ENCODE data around the gene TCFL5. TPM values are rescaled to one million over a fixed set of nuclear protein-coding genes. Genes with fewer than 3 reads are reported as not detected.

TCFL5 gene
- total and polyA plus RNA-seq, 7 experiments from 2014 or later = 0.91 to 10.8 (median 7.0) TPM

DNA sequence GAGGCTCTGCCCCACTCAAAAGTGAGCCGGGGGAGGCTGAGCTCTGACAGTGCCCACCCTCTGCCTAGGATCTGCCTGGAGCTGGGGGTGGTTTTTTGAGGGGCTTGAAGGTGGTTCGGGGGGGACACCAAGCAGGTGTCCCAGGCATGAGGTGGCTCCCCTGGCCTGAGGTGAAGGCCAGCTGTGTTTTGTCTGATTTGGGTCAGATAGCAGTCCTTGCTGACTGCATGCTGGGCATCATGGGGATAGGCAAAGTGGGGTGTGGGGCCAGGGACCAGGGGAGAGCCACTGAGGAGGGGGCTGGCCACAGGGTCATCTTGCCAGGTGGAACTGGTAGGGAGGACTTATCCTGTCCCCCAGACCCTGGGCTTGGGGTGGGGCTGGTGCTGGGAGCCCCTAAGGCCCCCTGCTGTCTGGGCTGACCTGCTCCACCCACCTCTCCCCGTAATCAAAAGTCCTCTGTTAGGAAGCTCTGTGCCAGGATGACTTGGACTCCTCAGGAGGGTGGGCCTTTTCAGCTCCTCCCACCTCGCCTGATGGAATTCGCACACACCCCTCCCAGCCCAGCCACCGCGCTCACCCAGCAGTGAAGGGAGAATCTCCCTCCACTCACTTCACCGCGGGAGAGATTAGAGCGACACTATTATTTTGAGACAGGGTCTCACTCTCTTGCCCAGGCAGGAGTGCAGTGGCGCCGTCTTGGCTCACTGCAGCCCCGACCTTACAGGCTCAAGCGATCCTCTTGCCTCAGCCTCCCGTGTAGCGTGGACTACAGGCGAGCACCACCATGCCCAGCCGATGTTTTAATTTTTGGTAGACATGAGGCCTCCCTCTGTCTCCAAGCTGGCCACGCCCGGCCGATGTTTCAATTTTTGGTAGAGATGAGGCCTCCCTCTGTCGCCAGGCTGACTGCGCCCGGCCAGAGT, 46.3 kb downstream of the TCFL5 start:
- Mint-ChIP-seq H3K4me3 (peak overlapping the region in 9 of 10 donors; percentile 24 to 66 (median 53)), H3K36me3 (peaks cover 0 to 3% (median 0%) of the 10 kb centered on the region in 5 donors), H3K27ac (peak overlapping the region in 3 of 9 donors; percentile 9 to 42 (median 31)), H3K9me3 (no peaks in the 10 kb centered on the region), H3K27me3 (peaks cover 6 to 37% (median 8%) of the 10 kb centered on the region in 5 donors), H3K4me1 (peaks cover 0 to 20% (median 10%) of the 10 kb centered on the region in 7 donors)
- ChIA-PET POLR2A (interaction anchor here (0.7 to 2.3 kb wide), 5 partner anchors 19 to 163 kb away, joined by 3 to 10 read pairs (median 3); partner anchors contain the start of gene MRGBP), CTCF (interaction anchor here (0.6 kb wide), 1 partner anchor 56 kb away, joined by 3 read pairs; no protein-coding TSS in a partner anchor)
- peak; percentile 27 for ATAC-seq
- intact Hi-C loops (cut with micrococcal nuclease) = no loop called here
- Histone ChIP-seq H3K27me3 (ENCODE audit: control insufficient read depth in 2 of 2, insufficient read depth in 2 of 2, low read length in 2 of 2) (peaks cover 5 to 28% of the 10 kb centered on the region in 2 donors), H3K4me3 (ENCODE audit: low read length) (no peak overlapping the region), H3K36me3 (ENCODE audit: control insufficient read depth in 2 of 3, insufficient read depth in 3 of 3, low read length in 3 of 3) (peaks cover 0 to 36% (median 2%) of the 10 kb centered on the region in 3 experiments), H3K27ac (ENCODE audit: low read depth, low read length) (no peak overlapping the region), H3K4me1 (ENCODE audit: control insufficient read depth in 2 of 2, insufficient read depth in 2 of 2, low read length in 2 of 2) (peaks cover 0 to 12% of the 10 kb centered on the region in 2 donors), H3K9me3 (ENCODE audit: control insufficient read depth in 2 of 3, low read length in 3 of 3) (no peaks in the 10 kb centered on the region)
- DNase-seq = no peak

DNA sequence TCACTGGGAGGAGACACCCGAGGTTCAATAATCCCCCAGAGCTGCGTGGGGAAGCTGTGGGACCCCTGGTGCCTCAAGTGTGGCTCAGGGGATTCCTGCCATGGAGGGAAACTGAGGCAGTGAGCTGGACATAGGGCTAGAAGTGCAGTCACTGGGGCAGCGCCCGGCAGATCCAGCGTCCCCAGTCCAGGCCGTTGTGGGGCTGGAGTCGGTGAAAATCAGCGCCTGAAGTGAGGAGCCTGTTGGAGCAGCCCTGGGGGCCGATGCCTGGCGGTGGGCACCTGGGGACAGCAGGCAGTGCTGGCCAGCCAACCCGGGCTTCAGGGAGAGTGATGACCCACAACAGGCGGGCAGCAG, 46.9 kb downstream of the TCFL5 start:
- H3K27ac Mint-ChIP-seq = peak overlapping the region in 2 of 9 donors; percentile 31 to 43
- H3K9me3 Mint-ChIP-seq = no peaks in the 10 kb centered on the region
- ChIA-PET POLR2A (interaction anchor here (0.9 to 2.3 kb wide), 2 partner anchors 21 to 162 kb away, joined by 3 to 10 read pairs; no protein-coding TSS in a partner anchor), CTCF (no interaction called here)
- DNase-seq (no peak), ATAC-seq (no peak)
- Histone ChIP-seq H3K36me3 (ENCODE audit: control insufficient read depth in 2 of 3, insufficient read depth in 3 of 3, low read length in 3 of 3) (peaks cover 3 to 43% (median 8%) of the 10 kb centered on the region in 3 experiments), H3K27ac (ENCODE audit: low read depth, low read length) (no peak overlapping the region), H3K27me3 (ENCODE audit: control insufficient read depth in 2 of 2, insufficient read depth in 2 of 2, low read length in 2 of 2) (peaks cover 5 to 28% of the 10 kb centered on the region in 2 donors), H3K4me3 (ENCODE audit: low read length) (no peak overlapping the region), H3K4me1 (ENCODE audit: control insufficient read depth in 2 of 2, insufficient read depth in 2 of 2, low read length in 2 of 2) (peaks cover 0 to 12% of the 10 kb centered on the region in 2 donors), H3K9me3 (ENCODE audit: control insufficient read depth in 2 of 3, low read length in 3 of 3) (no peaks in the 10 kb centered on the region)
- peaks cover 0 to 3% (median 0%) of the 10 kb centered on the region in 5 donors for H3K36me3 Mint-ChIP-seq
- H3K4me1 Mint-ChIP-seq = peaks cover 0 to 20% (median 10%) of the 10 kb centered on the region in 7 donors
- H3K4me3 Mint-ChIP-seq = peak overlapping the region in 2 of 10 donors; percentile 13 to 58
- peaks cover under 1 to 34% (median 8%) of the 10 kb centered on the region in 5 donors for H3K27me3 Mint-ChIP-seq
- intact Hi-C loops (cut with micrococcal nuclease) = no loop called here

DNA sequence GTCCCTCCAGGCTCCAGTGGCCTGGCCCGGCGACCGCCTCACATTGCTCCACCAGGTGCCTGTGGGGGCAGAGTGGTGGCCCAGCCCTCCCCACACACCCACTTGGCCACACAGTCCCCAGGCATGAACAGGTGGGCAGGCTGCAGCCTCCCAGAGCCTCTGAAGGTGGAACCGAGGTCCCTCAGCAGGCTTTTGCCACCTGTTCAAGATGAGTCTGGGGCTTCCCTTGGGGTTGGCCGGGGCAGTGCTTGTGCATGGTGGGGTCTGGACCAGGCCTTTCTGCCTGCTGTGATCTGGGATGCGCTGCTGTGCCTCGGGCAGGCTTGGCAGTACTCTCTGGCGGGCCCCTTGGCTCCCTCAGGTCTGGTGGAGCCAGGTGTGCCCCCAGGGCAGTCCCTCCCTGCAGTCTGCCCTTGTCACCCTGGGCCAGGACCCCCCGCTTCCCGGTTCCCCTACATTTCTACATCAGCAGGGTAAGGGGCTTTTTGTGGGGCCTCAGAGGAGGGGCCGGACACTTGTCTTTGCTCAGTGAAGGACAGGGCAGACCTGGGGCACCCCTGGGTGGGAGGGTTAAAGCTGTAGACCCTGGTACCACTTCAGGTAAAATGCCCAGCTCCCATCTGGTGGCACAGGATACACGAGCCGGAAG, 47.4 kb downstream of the TCFL5 start:
- peaks cover 0 to 12% of the 10 kb centered on the region in 2 donors for H3K4me1 ChIP-seq (ENCODE audit: control insufficient read depth in 2 of 2, insufficient read depth in 2 of 2, low read length in 2 of 2)
- peaks cover 5 to 28% of the 10 kb centered on the region in 2 donors for H3K27me3 ChIP-seq (ENCODE audit: control insufficient read depth in 2 of 2, insufficient read depth in 2 of 2, low read length in 2 of 2)
- Mint-ChIP-seq H3K9me3 (no peaks in the 10 kb centered on the region), H3K4me3 (peak overlapping the region in 1 of 10 donors; percentile 58), H3K27me3 (peaks cover 0 to 31% (median 8%) of the 10 kb centered on the region in 5 donors), H3K27ac (peak overlapping the region in 2 of 9 donors; percentile 31 to 43), H3K36me3 (peaks cover 0 to 3% (median 0%) of the 10 kb centered on the region in 5 donors), H3K4me1 (peaks cover 0 to 20% (median 10%) of the 10 kb centered on the region in 7 donors)
- H3K27ac ChIP-seq (ENCODE audit: low read depth, low read length) = no peak overlapping the region
- H3K4me3 ChIP-seq (ENCODE audit: low read length) = no peak overlapping the region
- H3K36me3 ChIP-seq (ENCODE audit: control insufficient read depth in 2 of 3, insufficient read depth in 3 of 3, low read length in 3 of 3) = peaks cover 8 to 48% (median 13%) of the 10 kb centered on the region in 3 experiments
- no peak for DNase-seq
- ChIA-PET CTCF (no interaction called here), POLR2A (interaction anchor here (0.9 to 2.3 kb wide), 2 partner anchors 20 to 162 kb away, joined by 3 to 10 read pairs; no protein-coding TSS in a partner anchor)
- ATAC-seq = peak; percentile 3
- H3K9me3 ChIP-seq (ENCODE audit: control insufficient read depth in 2 of 3, low read length in 3 of 3) = no peaks in the 10 kb centered on the region
- intact Hi-C loops (cut with micrococcal nuclease) = no loop called here

DNA sequence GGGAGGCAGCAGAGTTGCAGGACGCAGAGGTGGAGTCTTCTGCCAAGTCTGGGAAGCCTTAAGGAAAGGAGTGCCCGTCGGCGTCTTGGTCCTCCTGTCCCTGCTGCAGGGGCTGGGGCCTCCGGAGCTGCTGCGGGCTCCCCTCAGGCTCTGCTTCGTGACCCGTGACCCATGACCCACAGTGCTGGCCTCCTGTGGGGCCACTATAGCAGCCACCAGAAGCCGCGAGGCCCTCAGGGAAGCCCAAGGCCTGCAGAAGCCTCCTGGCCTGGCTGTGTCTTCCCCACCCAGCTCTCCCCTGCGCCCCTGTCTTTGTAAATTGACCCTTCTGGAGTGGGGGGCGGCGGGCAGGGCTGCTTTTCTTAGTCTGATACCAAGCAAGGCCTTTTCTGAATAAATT, 48.0 kb downstream of the TCFL5 start:
- ChIA-PET POLR2A (no interaction called here), CTCF (no interaction called here)
- peaks cover 0 to 12% of the 10 kb centered on the region in 2 donors for H3K4me1 ChIP-seq (ENCODE audit: control insufficient read depth in 2 of 2, insufficient read depth in 2 of 2, low read length in 2 of 2)

DNA sequence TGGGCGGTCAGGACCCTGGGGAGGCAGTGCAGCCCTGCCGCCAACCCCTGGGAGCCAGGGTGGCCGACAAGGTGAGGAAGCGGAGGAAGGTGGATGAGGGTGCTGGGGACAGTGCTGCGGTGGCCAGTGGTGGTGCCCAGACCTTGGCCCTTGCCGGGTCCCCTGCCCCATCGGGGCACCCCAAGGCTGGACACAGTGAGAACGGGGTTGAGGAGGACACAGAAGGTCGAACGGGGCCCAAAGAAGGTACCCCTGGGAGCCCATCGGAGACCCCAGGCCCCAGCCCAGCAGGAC, 48.8 kb downstream of the TCFL5 start:
- H3K36me3 ChIP-seq (ENCODE audit: control insufficient read depth in 2 of 3, insufficient read depth in 3 of 3, low read length in 3 of 3) = peaks cover 10 to 56% (median 20%) of the 10 kb centered on the region in 3 experiments
- H3K4me3 Mint-ChIP-seq = no peak overlapping the region
- DNase-seq (no peak), ATAC-seq (no peak)
- H3K27ac Mint-ChIP-seq = no peak overlapping the region
- ChIA-PET CTCF (no interaction called here), POLR2A (no interaction called here)
- peaks cover 0 to 6% (median 3%) of the 10 kb centered on the region in 5 donors for H3K36me3 Mint-ChIP-seq
- peaks cover 4 to 27% (median 14%) of the 10 kb centered on the region in 7 donors for H3K4me1 Mint-ChIP-seq
- H3K9me3 ChIP-seq (ENCODE audit: control insufficient read depth in 2 of 3, low read length in 3 of 3) = no peaks in the 10 kb centered on the region
- H3K9me3 Mint-ChIP-seq = no peaks in the 10 kb centered on the region
- H3K4me1 ChIP-seq (ENCODE audit: control insufficient read depth in 2 of 2, insufficient read depth in 2 of 2, low read length in 2 of 2) = peaks cover 0 to 16% of the 10 kb centered on the region in 2 donors
- peaks cover 5 to 18% of the 10 kb centered on the region in 2 donors for H3K27me3 ChIP-seq (ENCODE audit: control insufficient read depth in 2 of 2, insufficient read depth in 2 of 2, low read length in 2 of 2)
- peaks cover 0 to 24% (median 6%) of the 10 kb centered on the region in 5 donors for H3K27me3 Mint-ChIP-seq
- intact Hi-C loops (cut with micrococcal nuclease) = no loop called here
- no peak overlapping the region for H3K4me3 ChIP-seq (ENCODE audit: low read length)
- no peak overlapping the region for H3K27ac ChIP-seq (ENCODE audit: low read depth, low read length)

More for the DNA sequence above, 48.0 kb downstream of the TCFL5 start:
- H3K4me3 Mint-ChIP-seq = no peak overlapping the region
- no peak for DNase-seq
- H3K4me1 Mint-ChIP-seq = peaks cover 0 to 20% (median 10%) of the 10 kb centered on the region in 7 donors
- H3K36me3 Mint-ChIP-seq = peaks cover 0 to 3% (median 0%) of the 10 kb centered on the region in 5 donors
- no peak overlapping the region for H3K27ac Mint-ChIP-seq
- Histone ChIP-seq H3K27ac (ENCODE audit: low read depth, low read length) (no peak overlapping the region), H3K4me3 (ENCODE audit: low read length) (no peak overlapping the region), H3K36me3 (ENCODE audit: control insufficient read depth in 2 of 3, insufficient read depth in 3 of 3, low read length in 3 of 3) (peaks cover 10 to 51% (median 15%) of the 10 kb centered on the region in 3 experiments), H3K9me3 (ENCODE audit: control insufficient read depth in 2 of 3, low read length in 3 of 3) (no peaks in the 10 kb centered on the region), H3K27me3 (ENCODE audit: control insufficient read depth in 2 of 2, insufficient read depth in 2 of 2, low read length in 2 of 2) (peaks cover 5 to 24% of the 10 kb centered on the region in 2 donors)
- no peaks in the 10 kb centered on the region for H3K9me3 Mint-ChIP-seq
- H3K27me3 Mint-ChIP-seq = peaks cover 0 to 31% (median 8%) of the 10 kb centered on the region in 5 donors
- intact Hi-C loops (cut with micrococcal nuclease) = no loop called here
- no peak for ATAC-seq

DNA sequence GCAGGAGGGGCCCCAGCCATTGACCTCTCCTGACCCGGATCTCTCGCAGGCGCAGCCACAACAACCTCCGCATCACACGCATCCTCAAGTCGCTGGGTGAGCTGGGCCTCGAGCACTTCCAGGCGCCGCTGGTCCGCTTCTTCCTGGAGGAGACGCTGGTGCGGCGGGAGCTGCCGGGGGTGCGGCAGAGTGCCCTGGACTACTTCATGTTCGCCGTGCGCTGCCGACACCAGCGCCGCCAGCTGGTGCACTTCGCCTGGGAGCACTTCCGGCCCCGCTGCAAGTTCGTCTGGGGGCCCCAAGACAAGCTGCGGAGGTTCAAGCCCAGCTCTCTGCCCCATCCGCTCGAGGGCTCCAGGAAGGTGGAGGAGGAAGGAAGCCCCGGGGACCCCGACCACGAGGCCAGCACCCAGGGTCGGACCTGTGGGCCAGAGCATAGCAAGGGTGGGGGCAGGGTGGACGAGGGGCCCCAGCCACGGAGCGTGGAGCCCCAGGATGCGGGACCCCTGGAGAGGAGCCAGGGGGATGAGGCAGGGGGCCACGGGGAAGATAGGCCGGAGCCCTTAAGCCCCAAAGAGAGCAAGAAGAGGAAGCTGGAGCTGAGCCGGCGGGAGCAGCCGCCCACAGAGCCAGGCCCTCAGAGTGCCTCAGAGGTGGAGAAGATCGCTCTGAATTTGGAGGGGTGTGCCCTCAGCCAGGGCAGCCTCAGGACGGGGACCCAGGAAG, 49.3 kb downstream of the TCFL5 start:
- Histone ChIP-seq H3K4me1 (ENCODE audit: control insufficient read depth in 2 of 2, insufficient read depth in 2 of 2, low read length in 2 of 2) (peaks cover 0 to 20% of the 10 kb centered on the region in 2 donors), H3K4me3 (ENCODE audit: low read length) (no peak overlapping the region), H3K9me3 (ENCODE audit: control insufficient read depth in 2 of 3, low read length in 3 of 3) (no peaks in the 10 kb centered on the region), H3K36me3 (ENCODE audit: control insufficient read depth in 2 of 3, insufficient read depth in 3 of 3, low read length in 3 of 3) (peaks cover 10 to 61% (median 23%) of the 10 kb centered on the region in 3 experiments), H3K27me3 (ENCODE audit: control insufficient read depth in 2 of 2, insufficient read depth in 2 of 2, low read length in 2 of 2) (peaks cover 5 to 13% of the 10 kb centered on the region in 2 donors), H3K27ac (ENCODE audit: low read depth, low read length) (no peak overlapping the region)
- intact Hi-C loops (cut with micrococcal nuclease) = no loop called here
- DNase-seq (no peak), ATAC-seq (no peak)
- H3K27me3 Mint-ChIP-seq = peaks cover 0 to 21% (median 6%) of the 10 kb centered on the region in 5 donors
- ChIA-PET CTCF (no interaction called here), POLR2A (no interaction called here)
- no peak overlapping the region for H3K27ac Mint-ChIP-seq
- no peak overlapping the region for H3K4me3 Mint-ChIP-seq
- no peaks in the 10 kb centered on the region for H3K9me3 Mint-ChIP-seq
- peaks cover 0 to 6% (median 3%) of the 10 kb centered on the region in 5 donors for H3K36me3 Mint-ChIP-seq
- H3K4me1 Mint-ChIP-seq = peaks cover 6 to 27% (median 18%) of the 10 kb centered on the region in 7 donors
